Limb (tissue), 2 donors: ENCODE data around the gene PLXNB1.
A peak's percentile ranks its signal among the peaks of the same experiment; 100 is the strongest.
"Not testable (repeated sequence)": the region's sequence is repeated elsewhere in the genome, so short reads cannot be mapped to it uniquely, and the experiment has no call there.

Source experiments
- DNase-seq, 2 donors: peaks; one replicate each; pipeline ENCODE4 v3.0.0-alpha.2; 2016; ENCODE audit errors: extremely low spot score in 2 of 2

Gene PLXNB1, protein sequence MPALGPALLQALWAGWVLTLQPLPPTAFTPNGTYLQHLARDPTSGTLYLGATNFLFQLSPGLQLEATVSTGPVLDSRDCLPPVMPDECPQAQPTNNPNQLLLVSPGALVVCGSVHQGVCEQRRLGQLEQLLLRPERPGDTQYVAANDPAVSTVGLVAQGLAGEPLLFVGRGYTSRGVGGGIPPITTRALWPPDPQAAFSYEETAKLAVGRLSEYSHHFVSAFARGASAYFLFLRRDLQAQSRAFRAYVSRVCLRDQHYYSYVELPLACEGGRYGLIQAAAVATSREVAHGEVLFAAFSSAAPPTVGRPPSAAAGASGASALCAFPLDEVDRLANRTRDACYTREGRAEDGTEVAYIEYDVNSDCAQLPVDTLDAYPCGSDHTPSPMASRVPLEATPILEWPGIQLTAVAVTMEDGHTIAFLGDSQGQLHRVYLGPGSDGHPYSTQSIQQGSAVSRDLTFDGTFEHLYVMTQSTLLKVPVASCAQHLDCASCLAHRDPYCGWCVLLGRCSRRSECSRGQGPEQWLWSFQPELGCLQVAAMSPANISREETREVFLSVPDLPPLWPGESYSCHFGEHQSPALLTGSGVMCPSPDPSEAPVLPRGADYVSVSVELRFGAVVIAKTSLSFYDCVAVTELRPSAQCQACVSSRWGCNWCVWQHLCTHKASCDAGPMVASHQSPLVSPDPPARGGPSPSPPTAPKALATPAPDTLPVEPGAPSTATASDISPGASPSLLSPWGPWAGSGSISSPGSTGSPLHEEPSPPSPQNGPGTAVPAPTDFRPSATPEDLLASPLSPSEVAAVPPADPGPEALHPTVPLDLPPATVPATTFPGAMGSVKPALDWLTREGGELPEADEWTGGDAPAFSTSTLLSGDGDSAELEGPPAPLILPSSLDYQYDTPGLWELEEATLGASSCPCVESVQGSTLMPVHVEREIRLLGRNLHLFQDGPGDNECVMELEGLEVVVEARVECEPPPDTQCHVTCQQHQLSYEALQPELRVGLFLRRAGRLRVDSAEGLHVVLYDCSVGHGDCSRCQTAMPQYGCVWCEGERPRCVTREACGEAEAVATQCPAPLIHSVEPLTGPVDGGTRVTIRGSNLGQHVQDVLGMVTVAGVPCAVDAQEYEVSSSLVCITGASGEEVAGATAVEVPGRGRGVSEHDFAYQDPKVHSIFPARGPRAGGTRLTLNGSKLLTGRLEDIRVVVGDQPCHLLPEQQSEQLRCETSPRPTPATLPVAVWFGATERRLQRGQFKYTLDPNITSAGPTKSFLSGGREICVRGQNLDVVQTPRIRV (N-terminal part only)

DNA sequence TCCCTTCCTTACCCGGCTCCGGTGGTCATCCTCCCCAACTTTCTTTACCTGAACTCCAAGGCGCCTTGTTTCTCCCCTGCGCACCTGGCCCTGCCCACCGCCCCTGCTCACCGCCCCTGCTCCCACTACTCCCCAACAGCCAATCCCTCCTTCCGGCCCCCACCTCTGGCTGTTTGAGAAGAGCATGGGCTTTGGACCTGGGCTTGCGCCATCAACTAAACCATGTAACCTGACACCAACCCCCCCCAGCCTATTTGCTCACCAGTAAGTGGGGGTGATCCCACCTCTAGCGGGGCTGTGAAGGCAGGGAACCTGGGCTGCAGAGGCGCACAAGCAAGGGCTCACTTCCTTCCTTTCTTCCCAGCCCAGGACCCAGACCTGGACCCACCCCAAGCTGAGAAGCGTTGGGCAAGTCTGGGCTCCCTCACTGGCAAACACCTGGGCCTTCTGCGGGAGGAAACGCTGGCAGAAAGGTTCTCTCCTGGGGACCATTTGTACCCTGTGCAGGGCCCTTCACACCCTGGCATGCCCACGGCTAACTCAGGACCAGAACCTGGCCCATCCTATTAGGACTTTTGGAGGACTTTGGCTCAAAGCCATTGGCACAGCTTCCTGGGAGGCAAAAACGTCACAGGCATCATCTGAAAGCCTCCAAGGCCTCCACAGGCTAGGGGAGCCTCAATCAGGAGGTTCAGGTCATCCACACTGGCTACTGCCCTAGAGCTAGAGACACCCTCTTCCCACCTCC lies at the start of gene PLXNB1:
TSS of gene PLXNB1 (minus strand) at position 127 of the 748 bp plus-strand sequence. CDS start 5,475 bp downstream, outside the sequence.
- DNase-seq = peak; percentile 29 to 83

DNA sequence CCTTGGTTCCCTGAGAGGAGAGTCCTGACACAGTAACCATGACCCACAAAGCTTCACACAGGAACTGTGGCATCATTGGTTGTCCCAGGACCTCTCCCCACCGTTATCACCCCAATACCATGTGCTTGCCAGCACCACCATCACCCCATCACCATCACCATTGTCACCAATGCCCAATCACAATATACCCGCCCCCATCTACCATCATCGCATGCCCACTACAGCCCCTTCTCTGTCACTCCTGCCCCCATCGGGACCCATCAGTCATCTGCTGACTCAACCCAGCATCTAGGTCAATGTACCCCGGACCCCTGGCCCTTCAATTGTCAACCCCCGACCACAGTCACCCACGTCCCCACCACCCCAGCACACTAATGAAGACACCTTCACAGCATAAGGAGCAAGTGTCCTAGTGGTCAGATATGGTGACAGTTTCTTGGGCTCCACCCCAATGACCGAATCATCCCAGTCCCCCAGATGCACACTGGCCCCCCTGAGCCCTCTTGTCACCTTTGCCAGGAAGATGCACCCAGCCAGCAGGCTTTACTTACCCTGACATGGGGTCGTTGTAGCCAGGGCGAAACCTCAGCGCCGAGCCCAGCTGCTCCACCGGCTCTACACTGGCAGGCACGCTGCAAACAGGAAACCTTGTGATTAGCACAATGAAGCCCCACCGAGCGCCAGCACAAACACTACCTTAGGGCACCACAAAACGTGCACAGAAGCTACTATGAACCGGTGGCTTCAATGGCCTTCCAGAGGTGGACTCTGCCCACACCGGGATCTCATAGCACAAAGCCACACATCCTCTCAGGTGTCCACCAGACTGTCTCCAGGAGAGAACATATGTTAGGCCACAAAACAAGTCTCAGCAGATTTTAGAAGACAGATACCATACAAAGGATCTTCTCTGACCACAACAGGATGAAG lies 49.0 kb upstream of the PLXNB1 start:
- no peak for DNase-seq

DNA sequence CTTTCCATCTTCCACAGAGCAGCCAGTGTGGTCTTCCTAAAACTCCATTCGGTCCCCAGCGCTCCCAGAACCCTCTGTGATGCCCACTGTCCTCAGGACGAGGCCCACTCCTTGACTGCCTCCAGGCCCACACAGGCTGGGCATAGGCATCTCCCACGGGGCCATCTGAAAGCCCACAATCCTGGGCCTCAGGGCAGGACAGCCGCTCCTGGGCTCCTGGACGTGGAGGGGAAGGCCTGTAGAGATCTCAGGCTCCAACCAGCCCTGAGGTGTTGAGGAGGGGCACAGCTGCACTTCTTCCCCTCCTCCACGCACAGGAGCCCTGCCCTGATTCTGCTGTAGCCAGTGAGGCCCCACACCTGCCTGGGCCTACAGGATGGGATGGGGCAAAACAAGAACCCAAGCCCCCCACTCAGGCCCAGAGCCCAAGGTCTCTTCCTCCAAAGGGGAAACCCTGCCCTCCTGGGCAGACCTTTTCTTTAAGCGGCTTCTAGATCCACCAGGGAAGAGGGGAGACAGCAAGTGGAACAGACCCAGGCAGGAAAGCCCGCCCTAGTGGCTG lies 48.2 kb upstream of the PLXNB1 start:
- DNase-seq = no peak

DNA sequence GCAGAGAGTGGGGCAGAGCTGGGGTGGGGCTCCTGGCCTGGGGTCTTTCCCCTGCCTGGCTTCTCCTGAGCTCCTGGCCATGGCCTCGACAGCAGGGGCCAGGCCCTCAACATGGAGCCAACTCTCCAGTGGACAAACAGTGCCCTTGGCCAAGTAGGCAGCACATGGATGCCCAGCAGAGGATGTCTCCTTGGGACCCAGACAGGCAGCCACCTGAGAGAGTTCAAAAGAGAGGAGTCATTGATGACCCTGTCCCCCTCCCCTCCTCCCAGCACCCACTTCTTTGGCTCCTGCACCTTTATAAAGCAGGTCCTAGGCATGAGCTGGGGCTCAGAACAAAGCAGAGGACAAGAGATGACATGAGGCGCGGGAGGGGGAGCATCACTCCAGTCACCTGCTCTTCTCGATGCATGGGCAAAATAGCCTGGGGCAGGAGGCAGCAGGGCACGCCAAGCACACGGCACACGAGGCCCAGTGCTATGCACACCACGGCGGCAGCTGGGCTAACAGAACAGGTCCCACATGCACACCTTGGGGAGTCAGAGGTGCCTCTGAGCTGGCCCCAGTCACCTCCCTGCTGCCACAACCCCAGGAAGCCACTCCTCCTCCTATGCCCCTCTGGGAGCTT lies 46.7 kb upstream of the PLXNB1 start:
- DNase-seq = no peak

DNA sequence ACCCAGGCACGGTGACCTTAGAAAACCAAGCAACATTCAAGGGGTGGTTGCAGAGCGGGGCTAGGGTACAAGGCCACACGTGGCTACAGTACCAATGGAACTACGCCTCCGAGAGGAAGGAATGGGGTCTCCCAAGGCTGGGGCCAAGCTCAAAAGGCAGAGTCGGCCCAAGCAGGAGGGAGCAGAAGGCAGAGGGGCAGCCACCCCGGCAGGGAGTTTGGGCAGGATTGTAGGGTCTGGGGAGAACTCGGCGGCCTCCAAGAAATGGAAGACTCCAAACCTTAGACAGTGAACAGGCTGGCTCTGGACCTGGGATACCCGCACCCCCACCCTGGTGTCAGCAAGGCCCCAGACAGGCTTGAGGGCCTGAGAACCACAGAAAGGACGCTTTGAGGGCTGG lies 45.3 kb upstream of the PLXNB1 start:
- no peak for DNase-seq

DNA sequence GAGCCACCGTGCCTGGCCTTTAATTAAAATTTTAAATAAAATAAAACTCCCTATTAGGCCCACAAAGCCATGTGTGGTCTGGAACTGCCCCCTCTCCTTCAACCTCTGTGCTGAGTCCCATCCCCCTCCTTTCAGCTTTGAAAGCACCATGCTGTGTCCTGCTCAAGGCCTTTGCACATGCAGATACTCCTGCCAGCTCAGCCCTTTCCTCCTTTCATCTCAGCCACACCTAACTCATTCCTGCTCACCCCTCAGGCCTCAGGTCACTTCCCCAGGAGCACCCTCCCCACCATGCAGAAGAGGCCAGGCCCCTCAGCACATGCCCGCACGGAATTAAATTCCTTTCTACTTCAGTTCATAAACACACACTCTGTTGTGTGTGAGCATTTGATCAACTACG lies 44.7 kb upstream of the PLXNB1 start:
- DNase-seq = no peak

DNA sequence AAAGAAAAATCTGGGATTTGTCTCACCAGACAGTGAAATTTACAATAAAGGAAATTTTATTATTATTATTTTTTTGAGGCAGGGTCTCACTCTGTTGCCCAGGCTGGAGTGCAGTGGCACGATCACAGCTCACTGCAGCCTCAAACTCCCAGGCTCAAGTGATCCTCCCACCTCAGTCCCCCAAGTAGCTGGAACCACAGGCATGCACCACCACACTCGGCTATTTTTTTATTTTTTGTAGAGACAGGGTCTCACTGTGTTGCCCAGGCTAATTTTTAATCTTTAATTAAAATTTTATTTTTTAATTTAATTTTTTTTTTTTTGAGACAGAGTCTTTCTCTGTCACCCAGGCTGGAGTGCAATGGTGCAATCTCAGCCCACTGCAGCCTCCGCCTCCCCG lies 44.1 kb upstream of the PLXNB1 start:
- DNase-seq = not testable (repeated sequence)

DNA sequence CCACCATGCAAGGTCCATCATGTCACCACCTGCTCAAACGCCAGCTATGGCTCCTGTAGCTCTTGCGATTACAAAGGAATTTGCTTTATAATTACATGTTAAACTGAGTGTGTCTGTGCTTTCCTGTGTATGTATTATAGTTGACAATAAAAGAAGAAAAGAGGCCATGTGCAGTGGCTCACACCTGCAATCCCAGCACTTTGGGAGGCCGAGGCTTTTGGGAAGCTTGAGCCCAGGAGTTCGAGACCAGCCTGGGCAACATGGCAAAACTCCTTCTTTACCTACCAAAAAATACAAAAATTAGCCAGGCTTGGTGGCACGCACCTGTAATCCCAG lies 43.7 kb upstream of the PLXNB1 start:
- DNase-seq = no peak

DNA sequence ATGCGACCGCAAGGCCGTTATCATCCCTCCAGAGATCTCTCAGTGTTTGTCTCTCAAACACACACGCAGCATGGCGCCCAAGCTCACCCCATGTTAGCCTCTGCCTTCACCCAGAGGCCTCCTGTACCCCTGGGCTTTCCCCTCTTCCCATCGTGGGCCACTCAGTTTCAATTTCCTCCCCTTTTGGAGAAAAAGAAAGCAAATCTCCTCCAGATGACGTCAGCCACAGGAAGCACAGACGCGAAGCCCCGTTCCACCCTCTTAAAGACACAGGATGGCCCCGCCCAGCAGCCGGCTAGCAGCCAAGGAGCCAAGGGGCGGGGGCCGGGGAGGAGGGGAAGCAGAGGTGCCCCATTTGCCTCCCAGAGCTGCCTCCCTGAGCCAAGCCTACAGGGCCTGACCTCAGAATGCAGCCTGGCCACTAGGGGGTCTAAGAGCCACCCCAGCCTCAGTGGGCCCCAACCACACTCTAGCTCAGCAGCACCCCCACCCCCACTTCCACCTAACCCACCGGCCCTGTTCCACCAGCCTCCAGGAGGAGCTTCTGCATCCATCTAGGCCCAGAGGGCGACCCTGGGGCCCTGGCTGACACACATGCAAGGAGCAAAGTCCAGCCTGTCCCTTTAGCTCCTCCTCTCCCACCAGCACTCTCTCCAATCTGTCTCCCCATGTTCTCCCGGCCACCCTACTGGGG lies 43.2 kb upstream of the PLXNB1 start:
- peak; percentile 87 to 93 for DNase-seq

DNA sequence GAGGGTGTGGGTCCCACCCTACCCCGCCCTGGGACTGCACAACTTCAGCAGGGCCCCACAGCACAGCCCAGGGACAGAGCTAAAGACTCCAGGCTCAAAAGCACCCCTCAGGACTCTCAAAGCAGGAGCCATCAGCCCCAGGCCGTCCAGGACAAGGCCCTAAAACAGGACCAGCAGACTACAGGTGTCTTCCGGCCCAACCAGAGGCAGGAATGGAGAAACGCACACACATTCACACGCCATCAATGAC lies 42.7 kb upstream of the PLXNB1 start:
- no peak for DNase-seq

DNA sequence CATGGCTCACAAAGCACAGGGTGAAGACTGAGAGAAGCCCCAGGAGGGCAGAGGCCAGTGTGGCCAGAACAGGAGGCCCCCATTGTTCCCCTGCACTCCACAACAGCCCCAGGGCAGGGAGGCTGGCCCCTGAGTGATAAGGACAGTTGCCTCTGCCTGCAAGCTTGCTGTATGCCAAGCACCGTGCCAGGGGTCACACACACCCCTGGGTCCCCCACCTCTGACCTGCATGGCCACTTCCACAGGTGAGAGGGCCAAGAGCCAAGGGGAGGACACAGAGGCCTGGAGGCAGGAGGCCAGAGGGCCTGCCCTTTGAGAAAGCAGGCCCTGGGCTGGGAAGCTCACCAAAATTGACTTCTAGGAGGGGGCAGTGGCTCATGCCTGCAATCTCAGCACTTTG lies 40.4 kb upstream of the PLXNB1 start:
- DNase-seq = no peak

DNA sequence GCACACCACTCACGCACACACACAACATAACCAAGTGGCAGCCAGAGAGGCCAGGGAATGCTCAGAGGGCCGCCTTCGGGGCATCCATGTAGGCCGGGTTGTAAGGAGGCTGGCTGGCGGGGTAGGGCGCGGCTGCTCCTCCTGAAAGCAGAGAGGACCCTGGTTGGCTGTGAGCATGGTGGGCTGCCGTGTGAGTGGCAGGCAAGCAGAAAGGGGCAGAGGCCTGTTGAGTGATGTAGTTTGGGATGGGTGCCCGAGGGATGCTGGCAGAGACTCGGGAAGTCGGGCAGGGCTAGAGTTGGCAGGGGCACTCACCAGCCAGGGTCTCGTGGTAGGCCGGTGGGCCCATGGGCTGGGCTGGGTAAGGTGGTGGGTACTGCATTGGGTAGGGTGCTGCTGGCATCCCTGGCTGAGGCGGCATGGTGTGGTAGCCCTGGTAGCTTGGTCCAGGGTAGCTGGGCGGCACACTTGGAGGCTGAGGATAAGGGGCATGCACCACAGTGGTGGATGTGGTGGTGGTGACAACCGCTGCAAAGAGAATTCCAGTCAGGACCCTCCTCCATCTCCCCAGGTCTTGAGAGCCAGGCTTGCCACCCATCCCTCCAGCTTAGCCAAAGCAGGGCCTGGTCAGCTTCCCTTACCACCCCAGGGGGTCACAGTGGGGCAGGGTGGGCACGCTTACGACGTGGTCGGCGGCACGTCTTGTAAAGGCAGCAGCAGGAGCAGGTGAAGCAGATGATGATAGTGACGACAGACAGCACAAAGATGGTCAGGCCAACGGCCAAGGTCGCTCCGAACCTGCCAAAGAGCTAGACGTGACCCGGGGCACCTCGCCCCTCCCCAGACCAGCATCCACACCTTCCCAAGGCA lies 39.4 kb upstream of the PLXNB1 start:
- no peak for DNase-seq

DNA sequence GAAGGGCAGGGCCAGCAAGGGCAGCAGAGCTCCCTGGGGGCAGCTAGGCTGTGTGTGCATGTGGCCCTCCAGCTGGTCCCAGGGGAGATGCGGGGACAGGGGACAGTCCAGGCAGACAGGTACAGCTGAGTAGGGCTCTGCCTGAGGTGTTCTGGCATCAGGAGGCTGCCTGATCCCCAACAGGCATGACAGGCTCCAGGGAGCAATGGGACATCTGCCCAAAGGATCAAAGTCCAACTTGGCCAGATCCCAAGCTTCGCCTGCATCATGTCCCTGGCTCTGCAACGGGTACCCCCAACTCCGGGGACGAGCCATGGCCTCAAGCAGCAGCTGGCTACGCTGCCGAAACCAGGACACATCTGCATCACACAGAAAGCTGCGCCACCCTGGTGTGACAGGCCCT lies 38.4 kb upstream of the PLXNB1 start:
- DNase-seq = no peak

DNA sequence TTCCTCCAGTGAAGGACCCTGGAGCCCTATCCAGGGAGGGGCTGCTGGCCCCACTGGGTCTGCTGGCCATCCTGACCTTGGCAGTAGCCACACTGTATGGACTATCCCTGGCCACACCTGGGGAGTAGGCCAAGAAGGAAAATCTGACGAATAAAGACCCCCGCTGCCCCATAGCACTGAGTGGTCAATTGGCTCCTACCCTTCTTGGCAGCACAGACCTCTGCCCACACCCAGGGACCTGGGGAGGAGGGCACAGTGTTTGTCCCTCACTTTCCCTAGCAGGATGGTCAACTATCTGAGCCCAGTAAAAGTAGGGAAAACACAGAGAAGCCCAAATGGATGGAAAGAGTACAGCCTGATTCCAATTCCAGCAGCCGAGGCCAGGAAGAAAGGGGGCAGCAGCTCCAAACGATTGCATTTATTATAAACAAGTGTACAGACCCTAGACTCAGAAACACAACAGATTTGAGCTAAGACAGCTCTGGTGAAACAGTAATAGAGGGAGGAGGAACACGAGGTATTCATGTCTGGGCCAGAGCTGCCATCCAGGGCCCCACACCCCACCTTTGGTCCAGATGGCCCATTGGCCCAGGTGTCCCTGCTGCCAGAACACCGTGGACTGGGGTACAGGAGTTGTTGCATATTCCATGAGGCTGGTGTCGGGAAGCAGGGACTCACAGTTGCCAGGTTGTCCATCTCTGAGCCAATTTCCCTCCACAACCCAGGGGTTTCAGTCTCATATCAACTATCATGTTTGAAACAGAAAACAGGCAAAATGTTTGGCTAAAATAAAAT lies 37.8 kb upstream of the PLXNB1 start:
- DNase-seq = no peak

DNA sequence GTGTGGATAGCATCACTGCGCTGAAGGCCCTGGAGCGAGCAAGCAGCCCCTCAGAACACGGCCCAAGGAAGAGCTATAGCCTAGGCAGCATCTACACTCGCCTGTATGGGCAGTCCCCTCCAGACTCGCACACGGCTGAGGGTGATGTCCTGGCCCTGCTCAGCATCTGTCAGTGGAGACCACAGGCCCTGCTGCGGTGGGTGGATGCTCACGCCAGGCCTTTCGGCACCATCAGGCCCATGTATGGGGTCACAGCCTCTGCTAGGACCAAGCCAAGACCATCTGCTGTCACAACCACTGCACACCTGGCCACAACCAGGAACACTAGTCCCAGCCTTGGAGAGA lies 37.2 kb upstream of the PLXNB1 start:
- DNase-seq = no peak

DNA sequence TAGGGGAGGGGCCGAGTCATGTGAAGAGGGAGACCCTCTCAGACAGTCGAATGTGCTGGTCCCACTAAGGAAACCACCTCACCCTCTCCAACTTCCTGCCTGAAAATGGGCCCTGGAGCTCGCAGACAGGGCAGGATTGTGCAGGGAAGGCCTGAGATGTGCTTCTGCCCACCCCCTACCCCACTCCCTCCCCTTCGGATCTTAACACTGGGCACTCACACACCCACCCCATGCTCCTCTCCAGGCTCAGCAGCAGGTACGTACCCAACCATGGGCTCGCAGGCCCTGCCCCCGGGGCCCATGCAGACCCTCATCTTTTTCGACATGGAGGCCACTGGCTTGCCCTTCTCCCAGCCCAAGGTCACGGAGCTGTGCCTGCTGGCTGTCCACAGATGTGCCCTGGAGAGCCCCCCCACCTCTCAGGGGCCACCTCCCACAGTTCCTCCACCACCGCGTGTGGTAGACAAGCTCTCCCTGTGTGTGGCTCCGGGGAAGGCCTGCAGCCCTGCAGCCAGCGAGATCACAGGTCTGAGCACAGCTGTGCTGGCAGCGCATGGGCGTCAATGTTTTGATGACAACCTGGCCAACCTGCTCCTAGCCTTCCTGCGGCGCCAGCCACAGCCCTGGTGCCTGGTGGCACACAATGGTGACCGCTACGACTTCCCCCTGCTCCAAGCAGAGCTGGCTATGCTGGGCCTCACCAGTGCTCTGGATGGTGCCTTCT lies 36.7 kb upstream of the PLXNB1 start:
- no peak for DNase-seq
